HepG2 (cell line): ENCODE results near the gene FAM3B. TPM values are rescaled to one million over a fixed set of nuclear protein-coding genes. Genes with fewer than 3 reads are reported as not detected.
A peak's percentile ranks its signal among the peaks of the same experiment; 100 is the strongest.
"Not testable (repeated sequence)": the region's sequence is repeated elsewhere in the genome, so short reads cannot be mapped to it uniquely, and the experiment has no call there.

Source experiments
- ATAC-seq: fragments of 200-7000 bp; cut with Tn5 transposase; 3 replicates; pipeline ENCODE4 v1.9.1; 2020; ENCODE audit warnings: mild to moderate bottlenecking, moderate library complexity
- BruUV-seq: library from RNA; stranded (reverse); fragments of 400-500 nt; replicated peaks from 2 replicates; lab custom pipeline; 2021; lab: Mats Ljungman, UMichigan
- CTCF ChIA-PET: fragments of 300-600 bp; formaldehyde crosslinking; extraction: SDS; loops from one replicate; lab custom pipeline; 2021; ENCODE audit warnings: low total read pairs, inconsistent platforms, low intra/inter-chr PET ratio; lab: Yijun Ruan, JAX
- POLR2A ChIA-PET: fragments of 350-600 bp; sonication (Branson Sonifier 250); formaldehyde crosslinking; loops from one replicate; lab custom pipeline; 2020; ENCODE audit warnings: antibody characterized with exemption, inconsistent platforms; lab: Yijun Ruan, JAX
- DNase-seq: peaks from one replicate; pipeline ENCODE4 v3.0.0-alpha.2; 2015; ENCODE audit warnings: low spot score
- FAIRE-seq: peaks from 3 replicates; lab custom pipeline; 2011; peaks lifted over from hg19 to GRCh38; lab: Jason Lieb, UNC
- H2AFZ ChIP-seq: one replicate; pipeline ENCODE4 v1.6.1; 2011; ENCODE audit warnings: low read length, inconsistent platforms
- H3K27ac ChIP-seq: fragments of 300-600 bp; 3 replicates; pipeline ENCODE4 v1.8.0; 2011; ENCODE audit warnings: mixed run types, mild to moderate bottlenecking, mixed read lengths, low read length, inconsistent platforms; ENCODE audit not compliant: insufficient read depth; ENCODE audit errors: extremely low read length
- H3K27me3 ChIP-seq, 2 experiments: fragments of 200-600 bp in 1 of 2; 2 replicates in 1 of 2; 3 replicates in 1 of 2; pipeline versions ENCODE4 v1.6.0 to v1.8.0; 2011; ENCODE audit warnings: low read length in 2 of 2, mild to moderate bottlenecking in 2 of 2, moderate library complexity in 2 of 2, inconsistent platforms in 1 of 2; ENCODE audit not compliant: insufficient read depth in 2 of 2, control insufficient read depth in 1 of 2
- H3K36me3 ChIP-seq, 2 experiments: fragments of 200-600 bp in 1 of 2; replicated peaks in 1 of 2; 2 replicates in 1 of 2; 3 replicates in 1 of 2; pipeline versions ENCODE4 v1.5.1 to v1.8.0; 2011; ENCODE audit warnings: low read length in 2 of 2, inconsistent platforms in 1 of 2; ENCODE audit not compliant: insufficient read depth in 2 of 2, control insufficient read depth in 1 of 2
- H3K4me1 ChIP-seq: 2 replicates; pipeline ENCODE4 v1.5.1; 2012; ENCODE audit warnings: low read length, inconsistent platforms; ENCODE audit not compliant: insufficient read depth
- H3K4me2 ChIP-seq: 2 replicates; pipeline ENCODE4 v1.6.0; 2011; ENCODE audit warnings: low read depth, low read length, inconsistent platforms
- H3K4me3 ChIP-seq, 3 experiments: fragments of 200-600 bp in 1 of 3; sonication (generic), shearing (Covaris generic) in 1 of 3; replicated peaks in 1 of 3; 2 replicates each; pipeline ENCODE4 v1.5.1; 2011 to 2016; ENCODE audit warnings: low read length in 3 of 3, inconsistent platforms in 2 of 3, low read depth in 2 of 3, mild to moderate bottlenecking in 2 of 3, control low read depth in 1 of 3, mixed read lengths in 1 of 3; ENCODE audit not compliant: insufficient read depth in 1 of 3
- H3K79me2 ChIP-seq: one replicate; pipeline ENCODE4 v1.6.1; 2011; ENCODE audit warnings: low read length, inconsistent platforms; ENCODE audit not compliant: insufficient read depth
- H3K9ac ChIP-seq: 2 replicates; pipeline ENCODE4 v1.6.0; 2011; ENCODE audit warnings: mild to moderate bottlenecking, low read depth, low read length, inconsistent platforms; ENCODE audit not compliant: insufficient read depth
- H3K9me3 ChIP-seq: 2 replicates; pipeline ENCODE4 v1.5.1; 2012; ENCODE audit warnings: mild to moderate bottlenecking, low read length
- H4K20me1 ChIP-seq: 2 replicates; pipeline ENCODE4 v1.6.0; 2011; ENCODE audit warnings: inconsistent platforms, mild to moderate bottlenecking, low read length, moderate library complexity; ENCODE audit not compliant: insufficient read depth
- CERS6 ChIP-seq: sonication (generic); formaldehyde crosslinking; IDR thresholded peaks from 2 replicates; pipeline ENCODE4 v1.5.0; 2020; ENCODE audit warnings: missing genetic modification reagents
- SMAD3 ChIP-seq: sonication (generic); formaldehyde crosslinking; IDR thresholded peaks from 2 replicates; pipeline ENCODE4 v1.4.0; 2020; ENCODE audit warnings: missing genetic modification reagents
- ZFP91 ChIP-seq: sonication (generic); formaldehyde crosslinking; IDR thresholded peaks from 2 replicates; pipeline ENCODE4 v1.9.0; 2022; ENCODE audit warnings: missing genetic modification reagents, mild to moderate bottlenecking, borderline replicate concordance
- ZNF121 ChIP-seq: sonication (generic); formaldehyde crosslinking; IDR thresholded peaks from 2 replicates; pipeline ENCODE4 v1.5.0; 2020; ENCODE audit warnings: mild to moderate bottlenecking, missing genetic modification reagents
- ZNF557 ChIP-seq: sonication (generic); formaldehyde crosslinking; IDR thresholded peaks from 2 replicates; pipeline ENCODE4 v1.4.0; 2020; ENCODE audit warnings: missing genetic modification reagents
- ZNF770 ChIP-seq: sonication (generic); formaldehyde crosslinking; IDR thresholded peaks from 2 replicates; pipeline ENCODE4 v1.5.0; 2020; ENCODE audit warnings: mild to moderate bottlenecking, missing genetic modification reagents
- WGBS: methylation state at CpG from one replicate; pipeline ENCODE4 v1.1.6; 2017; ENCODE audit warnings: low lambda C conversion rate; 5-methylcytosine and 5-hydroxymethylcytosine counted together
- in situ Hi-C: cut with HindIII; loops from 2 replicates; pipeline ENCODE4 v1.10.0; 2017; ENCODE audit warnings: low pct_unique_long_range_greater_than_20kb; ENCODE audit not compliant: extremely low pct_ligation_motif_present
- intact Hi-C: fragments of 100-400 bp; cut with micrococcal nuclease; formaldehyde crosslinking; loops from one replicate; pipeline ENCODE4 v1.10.0; 2022; ENCODE audit not compliant: unreplicated experiment
- polyA plus RNA-seq, 8 experiments: library from polyadenylated mRNA; depleted of rRNA in 3 of 8; stranded (reverse) in 7 of 8; unstranded in 1 of 8; fragments of >200 nt; fragmentation: Illumina TruSeq in 4 of 8; extraction: Trizol in 4 of 8; gene quantifications; 2 replicates each; pipeline versions ENCODE4 v1.2.1 to v1.2.3, GENCODE V29; 2011 to 2016; ENCODE audit warnings: low read depth in 4 of 8, missing spikeins in 1 of 8, mixed read lengths in 1 of 8; ENCODE audit not compliant: insufficient read depth in 1 of 8
- total RNA-seq, 5 experiments: library from RNA; depleted of rRNA; stranded (reverse); fragments of >200 nt; fragmentation: Illumina TruSeq; extraction: Trizol; gene quantifications; 2 replicates each; pipeline ENCODE4 v1.2.3, GENCODE V29; 2016; ENCODE audit warnings: low read depth in 1 of 5
- TF ChIP-seq, protein P1 (sequence below), 2 experiments: fragments of 450-650 bp in 1 of 2; sonication (generic) in 1 of 2; formaldehyde crosslinking; IDR thresholded peaks; 2 replicates each; pipeline versions ENCODE4 v1.5.0 to v1.8.0; 2020 to 2022; ENCODE audit warnings: mild to moderate bottlenecking in 1 of 2, missing genetic modification reagents in 1 of 2

Gene FAM3B
- total and polyA plus RNA-seq, 2 of the 13 experiments (the other 11 are each of a cell fraction or from before 2014, with no cell fraction given), result 46.5 to 62.0 TPM

DNA sequence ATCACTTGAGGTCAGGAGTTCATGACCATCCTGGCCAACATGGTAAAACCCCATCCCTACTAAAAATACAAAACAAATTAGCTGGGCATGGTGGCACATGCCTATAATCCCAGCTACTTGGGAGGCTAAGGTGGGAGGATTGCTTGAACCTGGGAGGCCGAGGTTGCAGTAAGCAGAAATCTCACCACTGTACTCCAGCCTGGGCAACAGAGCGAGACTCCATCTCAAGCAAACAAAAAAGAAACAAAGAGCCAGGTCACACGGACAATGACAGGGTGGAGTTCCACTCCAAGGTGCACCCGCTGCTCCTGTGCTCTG is 43.1 kb downstream of the FAM3B start:
- H3K9ac ChIP-seq, H4K20me1 ChIP-seq, H3K4me2 ChIP-seq, H3K36me3 ChIP-seq, H2AFZ ChIP-seq, H3K27me3 ChIP-seq, ATAC-seq, H3K27ac ChIP-seq, DNase-seq, H3K9me3 ChIP-seq, FAIRE-seq, H3K4me3 ChIP-seq, H3K79me2 ChIP-seq: not testable (repeated sequence)
- intact Hi-C loops, result loop anchor here (1.0 to 2.0 kb wide), 2 partner anchors 37 to 76 kb away; no protein-coding TSS in a partner anchor
- BruUV-seq, result TSS peak; percentile 11
- in situ Hi-C loops, result loop anchor here (5.0 kb wide), 1 partner anchor 72 kb away; no protein-coding TSS in a partner anchor
- WGBS, result 82% methylated on average over 4 of the region's 4 CpGs
- ChIA-PET CTCF (interaction anchor here (3.2 kb wide), 1 partner anchor 77 kb away, joined by 35 read pairs; no protein-coding TSS in a partner anchor), POLR2A (interaction anchor here (1.5 to 2.6 kb wide), 5 partner anchors 10 to 77 kb away, joined by 5 to 18 read pairs (median 11); no protein-coding TSS in a partner anchor)
- H3K4me1 ChIP-seq, result peaks cover 49% of the 10 kb centered on the region
- TF ChIP-seq ZNF121 (CRISPR knock-in tag), result 0 out of 2 replicates have a peak, but pooled peaks have one; percentile 20
- TF ChIP-seq ZNF770 (CRISPR knock-in tag), result peak; percentile 50; the same call in 1 of the 2 replicates

DNA sequence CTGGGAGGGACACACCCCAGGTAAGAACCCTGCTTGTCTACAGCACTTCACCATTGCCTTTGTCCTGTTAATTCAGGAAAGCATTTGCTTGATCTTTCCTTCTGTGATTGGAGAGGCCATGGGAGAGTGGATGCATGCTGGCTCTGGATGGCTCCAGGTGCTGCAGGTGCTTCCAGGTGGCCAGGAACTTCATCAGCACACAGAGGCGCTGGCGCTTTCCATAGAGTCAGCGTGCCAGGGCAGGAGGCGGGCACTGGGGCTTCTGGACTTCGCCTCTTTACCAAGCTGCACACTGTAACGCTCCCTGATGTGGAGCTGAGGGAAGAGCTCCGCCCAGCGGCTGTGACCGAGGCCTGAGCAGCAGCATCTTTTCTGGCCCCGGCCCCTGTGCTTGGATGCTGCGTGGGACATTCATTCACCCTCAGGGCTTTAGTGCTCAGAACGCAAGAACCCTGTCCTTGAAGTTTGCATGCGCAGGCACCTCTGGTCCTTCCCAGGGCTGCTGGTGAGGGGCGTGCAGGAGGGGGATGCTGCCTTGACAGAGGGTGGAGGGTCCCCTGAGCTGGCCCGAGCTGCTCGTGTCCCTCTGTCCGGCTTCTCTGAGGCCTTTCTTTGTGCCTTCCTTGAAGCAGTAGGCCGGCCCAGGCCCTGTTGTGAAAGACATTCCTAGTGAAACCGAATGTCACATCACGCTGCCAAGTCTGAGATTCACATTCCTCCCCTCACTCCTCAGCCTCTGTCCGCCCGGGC is 43.6 kb downstream of the FAM3B start:
- Histone ChIP-seq H3K4me1 (peaks cover 49% of the 10 kb centered on the region), H4K20me1 (no peaks in the 10 kb centered on the region), H3K4me2 (no peak overlapping the region; the same call in 1 of the 2 replicates), H3K27ac (no peak overlapping the region), H3K9me3 (no peaks in the 10 kb centered on the region), H3K27me3 (no peaks in the 10 kb centered on the region), H3K9ac (no peak overlapping the region), H3K36me3 (0 out of 5 replicates have a peak, but pooled peaks cover 0 to 2% of the 10 kb centered on the region in 2 experiments), H2AFZ (no peak overlapping the region), H3K4me3 (no peak overlapping the region), H3K79me2 (no peaks in the 10 kb centered on the region)
- DNase-seq, result peak; percentile 46
- BruUV-seq, result no TSS peak
- in situ Hi-C loops, result loop anchor here (5.0 kb wide), 1 partner anchor 73 kb away; no protein-coding TSS in a partner anchor
- ChIA-PET POLR2A (interaction anchor here (0.9 to 2.6 kb wide), 6 partner anchors 9 to 77 kb away, joined by 3 to 18 read pairs (median 9); no protein-coding TSS in a partner anchor), CTCF (interaction anchor here (3.2 kb wide), 1 partner anchor 78 kb away, joined by 35 read pairs; no protein-coding TSS in a partner anchor)
- 68% methylated on average over 12 of the region's 22 CpGs for WGBS
- ATAC-seq, result peak; percentile 77
- intact Hi-C loops, result loop anchor here (1.0 to 2.0 kb wide), 2 partner anchors 37 to 77 kb away; no protein-coding TSS in a partner anchor
- FAIRE-seq, result peak; percentile 12
- TF ChIP-seq, protein P1, sequence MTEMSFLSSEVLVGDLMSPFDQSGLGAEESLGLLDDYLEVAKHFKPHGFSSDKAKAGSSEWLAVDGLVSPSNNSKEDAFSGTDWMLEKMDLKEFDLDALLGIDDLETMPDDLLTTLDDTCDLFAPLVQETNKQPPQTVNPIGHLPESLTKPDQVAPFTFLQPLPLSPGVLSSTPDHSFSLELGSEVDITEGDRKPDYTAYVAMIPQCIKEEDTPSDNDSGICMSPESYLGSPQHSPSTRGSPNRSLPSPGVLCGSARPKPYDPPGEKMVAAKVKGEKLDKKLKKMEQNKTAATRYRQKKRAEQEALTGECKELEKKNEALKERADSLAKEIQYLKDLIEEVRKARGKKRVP (CRISPR knock-in tag; IDR thresholded peaks at IDR 0.05), result no peak
- TF ChIP-seq ZNF557 (CRISPR knock-in tag) (no peak), SMAD3 (CRISPR knock-in tag) (no peak), CERS6 (CRISPR knock-in tag) (no peak), ZFP91 (CRISPR knock-in tag) (peak; percentile 39; the same call in 1 of the 2 replicates)
